Spleen (tissue), 11 donors: Measurements from ENCODE around the gene LCN10. TPM values are rescaled to one million over a fixed set of nuclear protein-coding genes. Genes with fewer than 3 reads are reported as not detected.

ENCODE experiments used
- DNase-seq: peaks from one replicate; pipeline ENCODE4 v3.0.0-alpha.2; 2020
- H3K27ac ChIP-seq, 8 donors: fragments of 200-600 bp; sonication (generic) in 7 of 8; 1 replicate in 4 of 8; 2 replicates in 4 of 8; pipeline versions ENCODE4 v1.5.0 to v1.8.0; 2016 to 2021; ENCODE audit warnings: inconsistent platforms in 4 of 8, mild to moderate bottlenecking in 4 of 8, moderate library complexity in 1 of 8
- H3K27me3 ChIP-seq, 7 donors: fragments of 200-600 bp; sonication (generic) in 6 of 7; replicated peaks in 1 of 7; 1 replicate in 4 of 7; 2 replicates in 3 of 7; pipeline versions ENCODE4 v1.5.0 to v1.8.0; 2016 to 2021; ENCODE audit warnings: inconsistent platforms in 3 of 7, mild to moderate bottlenecking in 1 of 7
- H3K36me3 ChIP-seq, 6 donors: fragments of 200-600 bp; sonication (generic) in 5 of 6; 1 replicate in 4 of 6; 2 replicates in 2 of 6; pipeline versions ENCODE4 v1.5.0 to v1.8.0; 2016 to 2021; ENCODE audit warnings: inconsistent platforms in 2 of 6
- H3K4me1 ChIP-seq, 6 donors: fragments of 200-600 bp; sonication (generic) in 5 of 6; 1 replicate in 3 of 6; 2 replicates in 3 of 6; pipeline versions ENCODE4 v1.5.0 to v1.8.0; 2016 to 2021; ENCODE audit warnings: inconsistent platforms in 3 of 6
- H3K4me3 ChIP-seq, 8 donors: fragments of 200-600 bp; sonication (generic) in 7 of 8; 1 replicate in 4 of 8; 2 replicates in 4 of 8; pipeline versions ENCODE4 v1.5.0 to v1.8.0; 2016 to 2021; ENCODE audit warnings: inconsistent platforms in 4 of 8, mild to moderate bottlenecking in 4 of 8, moderate library complexity in 2 of 8
- H3K9me3 ChIP-seq, 8 donors: fragments of 200-600 bp; sonication (generic) in 7 of 8; 1 replicate in 4 of 8; 2 replicates in 4 of 8; pipeline versions ENCODE4 v1.5.0 to v1.8.0; 2016 to 2021; ENCODE audit warnings: inconsistent platforms in 4 of 8
- POLR2A ChIP-seq, 3 donors: fragments of 450-650 bp; IDR thresholded peaks; one replicate each; pipeline ENCODE4 v1.5.1; 2017; ENCODE audit warnings: antibody characterized with exemption in 3 of 3, mild to moderate bottlenecking in 1 of 3
- POLR2AphosphoS5 ChIP-seq, 3 donors: sonication (generic); formaldehyde crosslinking; IDR thresholded peaks; one replicate each; pipeline ENCODE4 v1.5.1; 2017; ENCODE audit warnings: antibody characterized with exemption in 3 of 3
- WGBS, 5 donors: extraction: QIAGEN DNeasy Blood & Tissue Kit in 3 of 5; methylation state at CpG; one replicate each; pipeline versions ENCODE4 v1.1.5 to v1.1.7; 2013 to 2018; 5-methylcytosine and 5-hydroxymethylcytosine counted together
- intact Hi-C: fragments of 100-400 bp; cut with DNase I; formaldehyde crosslinking; loops from one replicate; pipeline ENCODE4 v1.15.0; 2023; ENCODE audit warnings: low total_unique reads
- polyA plus RNA-seq, 3 donors: library from polyadenylated mRNA; stranded (reverse); fragments of 200-250 nt; gene quantifications; one replicate each; pipeline ENCODE4 v1.2.1, GENCODE V29; 2013
- total RNA-seq, 7 donors: library from RNA; depleted of rRNA in 3 of 7; stranded (reverse); fragments of >200 nt in 3 of 7; fragmentation: NEBNext Ultra II Directional in 4 of 7; extraction: Animal tissue kit (Norgen Biotek cat#: 25700) in 4 of 7; gene quantifications; one replicate each; pipeline versions ENCODE4 v1.1.0 to v1.2.1, GENCODE V29; 2016 to 2021
- TF ChIP-seq, protein P1 (sequence below), 11 experiments: fragments of 200-600 bp in 7 of 11; fragments of 450-650 bp in 4 of 11; sonication (generic) in 4 of 11; IDR thresholded peaks in 8 of 11; conservative IDR thresholded peaks in 3 of 11; 1 replicate in 7 of 11; 2 replicates in 4 of 11; pipeline versions ENCODE4 v1.4.0 to v1.8.0; 2016 to 2021; ENCODE audit warnings: antibody characterized with exemption in 11 of 11, inconsistent platforms in 4 of 11, mild to moderate bottlenecking in 1 of 11
- donor health status: healthy with polysubstance abuse.
- donor health status: DM: no; HTN: no; CAD: no; lungs with moderate emphysema.
- donor health status: DM: no; HTN: no; CAD: no.
- donor health status: Bipolar disorder and iron deficiency.
- donor health status: healthy.
- donor health status: DM: no; HTN: no; CAD: no.
- donor health status: DM: yes; HTN: yes; CAD: no.

The LCN10 gene
- total and polyA plus RNA-seq, 10 donors = 7.2 to 41.3 (median 15.8) TPM

DNA sequence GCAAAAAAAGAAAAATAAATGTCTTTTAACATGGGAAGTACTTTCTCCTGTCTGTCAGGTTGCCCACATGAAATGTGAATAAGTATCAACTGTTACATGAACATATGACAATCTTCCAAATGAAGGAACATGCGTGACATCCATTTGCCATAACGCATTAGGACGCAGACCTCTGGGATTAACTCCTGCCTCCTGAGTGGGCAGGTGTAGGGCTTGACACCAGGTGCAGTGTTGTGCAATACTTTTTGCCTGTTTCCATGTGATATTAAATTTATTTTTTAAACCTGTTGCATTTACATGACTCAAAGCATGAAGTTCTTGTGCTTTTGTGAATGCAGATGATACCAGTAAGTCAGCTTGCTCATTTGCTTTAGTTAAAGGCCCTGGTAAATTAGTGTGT lies 39.7 kb upstream of the LCN10 start:
- peaks cover 0 to 9% (median 1%) of the 10 kb centered on the region in 6 donors for H3K4me1 ChIP-seq
- no peak for TF ChIP-seq POLR2A (IDR thresholded peaks at IDR 0.05)
- TF ChIP-seq, protein P1, sequence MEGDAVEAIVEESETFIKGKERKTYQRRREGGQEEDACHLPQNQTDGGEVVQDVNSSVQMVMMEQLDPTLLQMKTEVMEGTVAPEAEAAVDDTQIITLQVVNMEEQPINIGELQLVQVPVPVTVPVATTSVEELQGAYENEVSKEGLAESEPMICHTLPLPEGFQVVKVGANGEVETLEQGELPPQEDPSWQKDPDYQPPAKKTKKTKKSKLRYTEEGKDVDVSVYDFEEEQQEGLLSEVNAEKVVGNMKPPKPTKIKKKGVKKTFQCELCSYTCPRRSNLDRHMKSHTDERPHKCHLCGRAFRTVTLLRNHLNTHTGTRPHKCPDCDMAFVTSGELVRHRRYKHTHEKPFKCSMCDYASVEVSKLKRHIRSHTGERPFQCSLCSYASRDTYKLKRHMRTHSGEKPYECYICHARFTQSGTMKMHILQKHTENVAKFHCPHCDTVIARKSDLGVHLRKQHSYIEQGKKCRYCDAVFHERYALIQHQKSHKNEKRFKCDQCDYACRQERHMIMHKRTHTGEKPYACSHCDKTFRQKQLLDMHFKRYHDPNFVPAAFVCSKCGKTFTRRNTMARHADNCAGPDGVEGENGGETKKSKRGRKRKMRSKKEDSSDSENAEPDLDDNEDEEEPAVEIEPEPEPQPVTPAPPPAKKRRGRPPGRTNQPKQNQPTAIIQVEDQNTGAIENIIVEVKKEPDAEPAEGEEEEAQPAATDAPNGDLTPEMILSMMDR (IDR thresholded peaks at IDR 0.05 in 8 of 11, conservative IDR thresholded peaks at IDR 0.05 in 3 of 11) = no peak
- TF ChIP-seq POLR2AphosphoS5 (IDR thresholded peaks at IDR 0.05) = no peak
- H3K27me3 ChIP-seq = no peaks in the 10 kb centered on the region
- no peak overlapping the region for H3K27ac ChIP-seq
- H3K36me3 ChIP-seq = no peaks in the 10 kb centered on the region
- WGBS, 5 donors = 92 to 100% (median 98%) methylated on average over 3 of the region's 3 CpGs
- H3K4me3 ChIP-seq = no peak overlapping the region
- intact Hi-C loops = loop anchor here (10.0 kb wide), 1 partner anchor 282 kb away; no protein-coding TSS in a partner anchor
- DNase-seq = no peak
- no peaks in the 10 kb centered on the region for H3K9me3 ChIP-seq

DNA sequence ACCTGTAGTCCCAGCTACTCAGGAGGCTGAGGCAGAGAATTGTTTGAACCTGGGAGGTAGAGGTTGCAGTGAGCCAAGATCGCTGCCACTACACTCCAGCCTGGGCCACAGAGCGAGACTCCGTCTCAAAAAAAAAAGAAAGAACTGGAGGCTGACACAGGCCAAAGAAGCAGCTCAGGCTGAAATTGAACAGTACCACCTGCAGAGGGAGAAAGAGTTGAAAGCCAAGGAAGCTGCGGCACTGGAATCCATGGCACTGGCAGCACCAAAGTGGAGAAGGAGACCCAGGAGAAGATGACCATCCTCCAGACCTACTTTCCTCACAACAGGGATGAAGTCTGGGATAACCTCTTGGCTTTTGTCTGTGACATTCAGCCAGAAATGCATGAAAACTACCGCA lies 37.1 kb upstream of the LCN10 start:
- Histone ChIP-seq H3K4me3 (no peak overlapping the region), H3K27me3 (no peaks in the 10 kb centered on the region), H3K9me3 (no peaks in the 10 kb centered on the region), H3K27ac (no peak overlapping the region), H3K36me3 (no peaks in the 10 kb centered on the region), H3K4me1 (peaks cover 0 to 6% (median 0%) of the 10 kb centered on the region in 6 donors)
- TF ChIP-seq, protein P1 (IDR thresholded peaks at IDR 0.05 in 8 of 11, conservative IDR thresholded peaks at IDR 0.05 in 3 of 11) = no peak
- TF ChIP-seq POLR2AphosphoS5 (IDR thresholded peaks at IDR 0.05) (no peak), POLR2A (IDR thresholded peaks at IDR 0.05) (no peak)
- WGBS, 5 donors = 80 to 88% (median 82%) methylated on average over 5 of the region's 5 CpGs
- no peak for DNase-seq
- intact Hi-C loops = loop anchor here (10.0 kb wide), 1 partner anchor 285 kb away; no protein-coding TSS in a partner anchor

DNA sequence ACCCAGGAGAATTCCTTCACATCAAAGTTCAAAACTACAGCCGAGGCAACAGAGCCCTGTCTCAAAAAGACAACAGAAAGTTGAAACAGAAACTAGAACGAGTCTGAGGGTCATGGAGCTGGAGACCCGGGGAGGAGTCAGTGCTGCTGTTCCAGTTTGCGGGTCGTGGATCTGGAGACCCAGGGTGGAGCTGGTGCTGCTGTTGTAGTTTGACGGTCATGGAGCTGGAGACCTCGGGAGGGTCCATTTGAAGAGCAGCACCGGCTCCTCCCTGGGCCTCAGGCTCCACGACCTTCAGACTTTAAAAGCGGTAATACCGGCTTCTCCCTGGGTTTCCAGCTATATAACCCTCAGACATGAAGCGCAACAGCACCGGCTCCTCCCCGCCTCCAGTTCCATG lies 34.6 kb upstream of the LCN10 start:
- TF ChIP-seq, protein P1 (IDR thresholded peaks at IDR 0.05 in 8 of 11, conservative IDR thresholded peaks at IDR 0.05 in 3 of 11) = no peak
- TF ChIP-seq POLR2A (IDR thresholded peaks at IDR 0.05) (no peak), POLR2AphosphoS5 (IDR thresholded peaks at IDR 0.05) (no peak)
- intact Hi-C loops = no loop called here
- WGBS, 5 donors = 70 to 81% (median 75%) methylated on average over 14 of the region's 14 CpGs
- Histone ChIP-seq H3K36me3 (no peaks in the 10 kb centered on the region), H3K27ac (no peak overlapping the region), H3K4me3 (no peak overlapping the region), H3K27me3 (no peaks in the 10 kb centered on the region), H3K9me3 (peaks cover 0 to 10% (median 7%) of the 10 kb centered on the region in 8 donors), H3K4me1 (peaks cover 0 to 6% (median 0%) of the 10 kb centered on the region in 6 donors)
- no peak for DNase-seq

DNA sequence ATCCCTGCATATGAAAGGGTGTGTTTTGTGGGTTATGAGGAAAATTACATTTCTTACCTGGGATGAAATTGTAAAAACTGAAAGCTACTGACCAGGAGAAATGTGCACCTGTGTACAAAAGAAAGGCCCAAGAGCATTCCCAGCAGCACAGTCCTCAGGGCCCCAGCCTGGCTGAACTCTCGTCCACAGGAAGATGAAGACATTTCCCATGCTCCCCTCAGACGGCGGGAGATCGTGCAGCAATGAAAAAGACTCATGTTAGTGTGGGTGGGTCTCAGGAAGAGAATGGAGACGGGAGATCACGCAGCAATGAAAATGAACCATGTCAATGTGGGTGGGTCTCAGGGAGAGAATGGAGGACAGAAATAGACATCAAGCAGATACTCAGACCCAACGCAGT lies 34.2 kb upstream of the LCN10 start:
- DNase-seq = no peak
- Histone ChIP-seq H3K27ac (no peak overlapping the region), H3K36me3 (no peaks in the 10 kb centered on the region), H3K9me3 (peaks cover 0 to 10% (median 7%) of the 10 kb centered on the region in 8 donors), H3K27me3 (no peaks in the 10 kb centered on the region), H3K4me3 (no peak overlapping the region), H3K4me1 (peaks cover 0 to 6% (median 0%) of the 10 kb centered on the region in 6 donors)
- 40 to 65% (median 56%) methylated on average over 7 of the region's 7 CpGs for WGBS, 5 donors
- intact Hi-C loops = no loop called here
- TF ChIP-seq, protein P1 (IDR thresholded peaks at IDR 0.05 in 8 of 11, conservative IDR thresholded peaks at IDR 0.05 in 3 of 11) = no peak
- no peak for TF ChIP-seq POLR2A (IDR thresholded peaks at IDR 0.05)
- no peak for TF ChIP-seq POLR2AphosphoS5 (IDR thresholded peaks at IDR 0.05)
